Effector memory CD4-positive, alpha-beta T cell (primary cell): ENCODE data around the gene LTK.

Experiments
- DNase-seq, 3 donors: peaks; one replicate each; pipeline ENCODE4 v3.0.0-alpha.2; 2020
- H3K27ac ChIP-seq: 2 replicates; pipeline ENCODE4 v1.7.0; 2013; ENCODE audit warnings: mild to moderate bottlenecking, low read length, moderate library complexity; ENCODE audit not compliant: insufficient read depth, poor library complexity, severe bottlenecking
- H3K27me3 ChIP-seq: replicated peaks from 2 replicates; pipeline ENCODE4 v1.7.0; 2013; ENCODE audit warnings: mild to moderate bottlenecking, low read length; ENCODE audit not compliant: insufficient read depth, control insufficient read depth, poor library complexity, severe bottlenecking
- H3K36me3 ChIP-seq: 2 replicates; pipeline ENCODE4 v1.7.0; 2013; ENCODE audit warnings: mild to moderate bottlenecking, low read length, moderate library complexity; ENCODE audit not compliant: control insufficient read depth, insufficient read depth
- H3K4me1 ChIP-seq: 2 replicates; pipeline ENCODE4 v1.7.0; 2013; ENCODE audit warnings: low read length, mild to moderate bottlenecking; ENCODE audit not compliant: control insufficient read depth, insufficient read depth, poor library complexity, severe bottlenecking
- H3K4me3 ChIP-seq: 2 replicates; pipeline ENCODE4 v1.7.0; 2013; ENCODE audit warnings: low read length, low read depth, mild to moderate bottlenecking; ENCODE audit not compliant: insufficient read depth, poor library complexity, severe bottlenecking
- H3K9me3 ChIP-seq: 2 replicates; pipeline ENCODE4 v1.7.0; 2013; ENCODE audit warnings: mild to moderate bottlenecking, low read length, moderate library complexity; ENCODE audit not compliant: control insufficient read depth

The LTK gene

DNA sequence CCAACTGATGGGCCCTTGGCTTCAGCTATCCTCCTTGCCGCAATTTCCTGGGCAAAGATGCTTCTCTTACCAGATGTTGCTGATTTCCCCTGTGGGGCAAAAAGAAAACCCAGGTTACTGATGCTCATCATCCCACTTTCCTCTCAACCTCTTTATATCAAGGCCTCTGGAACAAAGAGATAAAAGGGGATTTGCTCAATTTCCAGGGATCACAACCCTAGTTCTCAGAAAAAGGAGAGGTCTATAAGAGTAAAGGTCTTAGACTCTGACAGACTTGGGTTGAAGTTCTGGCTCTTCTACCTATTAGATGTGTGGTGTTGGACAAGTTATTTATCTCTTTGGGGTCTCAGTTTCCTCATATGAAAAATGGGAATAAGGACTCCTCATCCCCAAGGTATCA, 21.9 kb upstream of the LTK start:
- Histone ChIP-seq H3K36me3 (peaks cover 16% of the 10 kb centered on the region), H3K27me3 (no peaks in the 10 kb centered on the region), H3K4me1 (no peaks in the 10 kb centered on the region), H3K27ac (no peak overlapping the region), H3K9me3 (no peaks in the 10 kb centered on the region), H3K4me3 (no peak overlapping the region)
- no peak for DNase-seq

- Histone ChIP-seq H3K27ac (no peak overlapping the region), H3K36me3 (peaks cover 49% of the 10 kb centered on the region), H3K4me1 (no peaks in the 10 kb centered on the region), H3K4me3 (no peak overlapping the region), H3K9me3 (no peaks in the 10 kb centered on the region), H3K27me3 (no peaks in the 10 kb centered on the region)
- DNase-seq, result no peak
Observed at GRCh38 chr15:41530363-41530956, 16.8 kb upstream of the LTK start.

- H3K9me3 ChIP-seq, result no peaks in the 10 kb centered on the region
- no peak overlapping the region for H3K27ac ChIP-seq
- peaks cover 22% of the 10 kb centered on the region for H3K36me3 ChIP-seq
- no peak overlapping the region for H3K4me3 ChIP-seq
- no peaks in the 10 kb centered on the region for H3K4me1 ChIP-seq
- no peak for DNase-seq
- H3K27me3 ChIP-seq, result no peaks in the 10 kb centered on the region
Observed at GRCh38 chr15:41523097-41523496, 9.5 kb upstream of the LTK start.

- Histone ChIP-seq H3K4me1 (no peaks in the 10 kb centered on the region), H3K9me3 (no peaks in the 10 kb centered on the region), H3K27ac (no peak overlapping the region), H3K27me3 (no peaks in the 10 kb centered on the region), H3K4me3 (no peak overlapping the region), H3K36me3 (peaks cover 11% of the 10 kb centered on the region)
- DNase-seq, result no peak
Observed at GRCh38 chr15:41521614-41522013, 8.0 kb upstream of the LTK start.

GRCh38 chr15:41520636-41521035, 7.0 kb upstream of the LTK start:
- Histone ChIP-seq H3K27ac (no peak overlapping the region), H3K9me3 (no peaks in the 10 kb centered on the region), H3K4me3 (no peak overlapping the region), H3K27me3 (no peaks in the 10 kb centered on the region), H3K36me3 (peaks cover 3% of the 10 kb centered on the region), H3K4me1 (no peaks in the 10 kb centered on the region)
- no peak for DNase-seq

DNA sequence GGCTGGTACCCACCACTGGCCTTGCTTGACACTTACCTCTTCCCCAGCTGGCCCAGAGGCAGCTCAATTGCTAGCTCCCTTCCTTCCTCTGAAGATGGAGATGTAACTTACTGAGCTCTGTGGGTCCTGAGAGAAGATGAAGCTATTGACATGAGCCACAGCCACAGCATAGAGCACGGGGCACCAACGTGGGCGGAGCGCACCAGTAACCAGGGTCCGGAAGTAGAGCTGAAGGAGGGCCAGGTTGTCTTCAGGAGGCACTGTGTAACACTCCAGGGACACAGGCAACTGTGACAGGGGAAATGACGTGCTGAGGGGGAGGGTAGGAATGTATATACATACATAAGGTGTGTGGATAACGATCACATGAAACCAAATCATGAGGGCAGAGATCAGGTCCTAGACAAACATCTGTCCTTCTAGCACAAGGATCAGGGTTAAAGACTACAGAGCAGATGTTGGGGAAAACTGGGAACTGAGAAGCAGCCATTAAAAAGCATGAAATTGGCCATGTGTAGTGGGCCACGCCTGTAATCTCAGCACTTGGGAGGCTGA, 4.3 kb upstream of the LTK start:
- no peaks in the 10 kb centered on the region for H3K27me3 ChIP-seq
- H3K36me3 ChIP-seq, result peaks cover 3% of the 10 kb centered on the region
- H3K27ac ChIP-seq, result no peak overlapping the region
- peaks cover 10% of the 10 kb centered on the region for H3K4me1 ChIP-seq
- no peaks in the 10 kb centered on the region for H3K9me3 ChIP-seq
- no peak overlapping the region for H3K4me3 ChIP-seq
- DNase-seq, result no peak

DNA sequence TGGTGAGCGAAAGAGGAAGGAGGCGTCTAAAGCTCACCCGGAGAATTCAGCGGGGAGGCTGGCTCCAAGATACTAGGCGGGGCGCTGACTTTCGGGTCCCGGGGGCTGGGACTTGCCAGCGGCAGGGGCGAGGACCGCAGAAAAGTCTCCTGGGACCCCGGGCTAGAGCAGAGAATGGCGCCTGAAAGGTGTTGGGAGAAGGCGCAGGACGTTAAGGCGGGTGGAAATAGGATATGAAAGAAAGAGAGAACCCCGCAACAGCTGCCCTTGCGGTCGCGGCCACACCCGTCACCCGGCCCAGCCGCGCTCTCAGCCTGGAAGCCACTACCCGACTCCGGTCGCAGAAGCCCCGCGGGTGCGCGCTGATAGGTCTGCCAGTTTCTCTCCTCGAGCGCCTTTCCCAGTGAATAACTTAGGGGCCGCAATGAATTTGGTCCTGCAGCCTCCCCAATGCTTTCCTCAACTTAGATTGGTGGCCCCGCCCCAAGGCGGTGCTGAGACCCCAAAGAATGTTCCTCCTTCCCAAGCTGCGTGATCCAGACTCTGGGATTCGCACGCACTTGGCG, 604 bp downstream of the LTK start:
- peak overlapping the region; percentile 57 for H3K4me3 ChIP-seq
- no peak overlapping the region for H3K27ac ChIP-seq
- no peaks in the 10 kb centered on the region for H3K9me3 ChIP-seq
- peaks cover 28% of the 10 kb centered on the region for H3K4me1 ChIP-seq
- peaks cover 3% of the 10 kb centered on the region for H3K36me3 ChIP-seq
- DNase-seq, result peak in 1 of 3 donors; percentile 29
- H3K27me3 ChIP-seq, result peaks cover 12% of the 10 kb centered on the region

GRCh38 chr15:41512512-41512939, 1.1 kb downstream of the LTK start:
- Histone ChIP-seq H3K36me3 (no peaks in the 10 kb centered on the region), H3K27me3 (peaks cover 12% of the 10 kb centered on the region), H3K9me3 (no peaks in the 10 kb centered on the region), H3K27ac (no peak overlapping the region), H3K4me3 (peak overlapping the region; percentile 57), H3K4me1 (peaks cover 28% of the 10 kb centered on the region)
- DNase-seq, result no peak

DNA sequence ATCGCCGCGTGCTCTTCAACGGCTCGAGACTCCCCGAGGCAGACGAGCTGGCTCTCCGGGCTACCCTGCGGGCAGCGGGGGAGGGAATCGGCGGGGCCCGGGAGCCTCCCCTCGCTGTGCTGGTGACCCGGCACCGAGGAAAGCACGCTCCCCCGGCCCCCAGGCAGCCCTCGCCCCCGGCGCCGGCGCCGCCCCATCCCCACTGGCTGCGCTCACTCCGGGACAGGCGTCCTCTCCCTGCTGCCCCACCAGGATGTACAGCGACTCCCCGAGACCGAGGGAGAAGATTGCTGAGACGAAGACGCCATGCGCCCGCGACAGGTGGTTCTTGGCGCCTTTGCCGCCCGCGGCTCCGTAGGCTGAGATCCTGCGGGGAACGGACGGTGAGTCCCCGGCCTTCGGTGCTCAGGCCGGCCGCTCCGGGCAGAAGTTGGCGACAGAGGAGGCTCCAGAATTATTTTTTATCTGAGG, 1.7 kb downstream of the LTK start:
- H3K27me3 ChIP-seq, result peaks cover 12% of the 10 kb centered on the region
- no peak for DNase-seq

DNA sequence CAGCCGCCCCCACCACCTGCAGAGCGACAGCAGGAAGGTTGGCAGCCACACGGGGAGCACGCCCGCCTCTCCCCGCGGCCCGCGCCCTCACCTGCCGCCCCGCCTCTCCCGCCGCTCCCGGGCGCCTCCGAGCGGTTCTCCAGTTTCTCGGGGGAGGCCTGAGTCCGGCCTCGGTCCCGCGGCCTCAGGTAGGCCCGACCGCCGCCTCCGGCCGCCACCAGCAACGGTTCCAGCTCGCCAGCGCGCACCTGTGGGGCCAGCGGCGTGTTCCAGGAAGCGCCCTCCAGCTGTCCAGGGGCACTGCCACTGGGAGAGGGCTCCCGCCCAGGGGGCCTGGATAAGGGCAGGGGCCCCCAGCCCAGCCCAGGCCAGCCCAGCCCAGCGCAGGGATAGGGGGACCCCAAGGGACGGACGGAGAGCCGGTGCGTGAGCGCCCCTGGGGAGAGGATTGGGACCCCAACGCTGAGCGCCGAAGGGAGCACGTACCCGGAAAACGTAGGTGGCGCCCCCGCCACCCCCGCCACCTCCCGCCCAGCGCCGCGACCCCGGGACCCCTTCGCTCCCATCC, 2.2 kb downstream of the LTK start:
- Histone ChIP-seq H3K4me1 (peaks cover 28% of the 10 kb centered on the region), H3K4me3 (peak overlapping the region; percentile 57), H3K9me3 (no peaks in the 10 kb centered on the region), H3K27ac (no peak overlapping the region), H3K27me3 (peaks cover 12% of the 10 kb centered on the region), H3K36me3 (no peaks in the 10 kb centered on the region)
- DNase-seq, result no peak

More for the DNA sequence above, 1.7 kb downstream of the LTK start:
- H3K27ac ChIP-seq, result no peak overlapping the region
- H3K36me3 ChIP-seq, result no peaks in the 10 kb centered on the region
- peak overlapping the region; percentile 57 for H3K4me3 ChIP-seq
- peaks cover 28% of the 10 kb centered on the region for H3K4me1 ChIP-seq
- H3K9me3 ChIP-seq, result no peaks in the 10 kb centered on the region
